Breast epithelium (tissue), 4 donors: Measurements from ENCODE around the gene TOGARAM2. TPM values are rescaled to one million over a fixed set of nuclear protein-coding genes. Genes with fewer than 3 reads are reported as not detected.
"Not testable (repeated sequence)": the region's sequence is repeated elsewhere in the genome, so short reads cannot be mapped to it uniquely, and the experiment has no call there.

Experiments used
- DNase-seq, 2 donors: peaks; one replicate each; pipeline ENCODE4 v3.0.0-alpha.2; 2019; ENCODE audit warnings: low spot score in 2 of 2
- H3K27ac ChIP-seq, 2 donors: fragments of 200-600 bp; sonication (generic) in 1 of 2; one replicate each; pipeline ENCODE4 v1.5.1; 2016 to 2019; ENCODE audit warnings: mild to moderate bottlenecking in 1 of 2
- H3K27me3 ChIP-seq, 2 donors: fragments of 200-600 bp; sonication (generic) in 1 of 2; one replicate each; pipeline versions ENCODE4 v1.5.1 to v1.6.0; 2017 to 2019; ENCODE audit warnings: control low read depth in 1 of 2, mild to moderate bottlenecking in 1 of 2
- H3K36me3 ChIP-seq: fragments of 200-600 bp; one replicate; pipeline ENCODE4 v1.5.1; 2019
- H3K4me1 ChIP-seq, 2 donors: fragments of 200-600 bp; sonication (generic); one replicate each; pipeline ENCODE4 v1.5.1; 2016 to 2019; ENCODE audit warnings: control low read depth in 1 of 2
- H3K4me3 ChIP-seq, 3 donors: fragments of 200-600 bp; sonication (generic); 1 replicate in 2 of 3; 2 replicates in 1 of 3; pipeline ENCODE4 v1.5.1; 2016 to 2019; ENCODE audit warnings: mild to moderate bottlenecking in 3 of 3, moderate library complexity in 2 of 3
- H3K9me3 ChIP-seq, 2 donors: fragments of 200-600 bp; sonication (generic) in 1 of 2; one replicate each; pipeline ENCODE4 v1.5.1; 2016 to 2019; ENCODE audit warnings: control low read depth in 1 of 2
- CTCF ChIP-seq, 3 donors: fragments of 450-650 bp; IDR thresholded peaks; one replicate each; pipeline ENCODE4 v1.5.1; 2016 to 2017; ENCODE audit warnings: antibody characterized with exemption in 3 of 3, mild to moderate bottlenecking in 3 of 3, moderate library complexity in 3 of 3
- POLR2A ChIP-seq: fragments of 450-650 bp; IDR thresholded peaks from one replicate; pipeline ENCODE4 v1.6.1; 2016; ENCODE audit warnings: antibody characterized with exemption, mild to moderate bottlenecking, moderate library complexity
- POLR2AphosphoS5 ChIP-seq, 3 donors: sonication (generic); formaldehyde crosslinking; IDR thresholded peaks; one replicate each; pipeline ENCODE4 v1.6.1; 2017; ENCODE audit warnings: antibody characterized with exemption in 3 of 3
- intact Hi-C: fragments of 100-400 bp; cut with DNase I; formaldehyde crosslinking; loops from one replicate; pipeline ENCODE4 v1.15.1; 2023; ENCODE audit warnings: low total_unique reads
- total RNA-seq, 3 donors: library from RNA; depleted of rRNA; stranded (reverse); fragments of >200 nt; gene quantifications; one replicate each; pipeline ENCODE4 v1.1.0, GENCODE V29; 2016

The TOGARAM2 gene
- total RNA-seq, 3 donors from 2014 or later: 0.15 to 2.7 (median 0.33) TPM

- TF ChIP-seq POLR2A (no peak), CTCF (IDR thresholded peaks at IDR 0.05) (no peak), POLR2AphosphoS5 (IDR thresholded peaks at IDR 0.05) (no peak)
- H3K4me1 ChIP-seq: peaks cover 0 to 9% of the 10 kb centered on the region in 2 donors
- H3K27me3 ChIP-seq: no peaks in the 10 kb centered on the region
- H3K36me3 ChIP-seq: no peaks in the 10 kb centered on the region
- intact Hi-C loops: no loop called here
- no peak for DNase-seq
- no peak overlapping the region for H3K27ac ChIP-seq
- H3K4me3 ChIP-seq: no peak overlapping the region
- peaks cover 0 to 4% of the 10 kb centered on the region in 2 donors for H3K9me3 ChIP-seq
Observed at GRCh38 chr2:28977176-28977875, 3.8 kb upstream of the TOGARAM2 start.

DNA sequence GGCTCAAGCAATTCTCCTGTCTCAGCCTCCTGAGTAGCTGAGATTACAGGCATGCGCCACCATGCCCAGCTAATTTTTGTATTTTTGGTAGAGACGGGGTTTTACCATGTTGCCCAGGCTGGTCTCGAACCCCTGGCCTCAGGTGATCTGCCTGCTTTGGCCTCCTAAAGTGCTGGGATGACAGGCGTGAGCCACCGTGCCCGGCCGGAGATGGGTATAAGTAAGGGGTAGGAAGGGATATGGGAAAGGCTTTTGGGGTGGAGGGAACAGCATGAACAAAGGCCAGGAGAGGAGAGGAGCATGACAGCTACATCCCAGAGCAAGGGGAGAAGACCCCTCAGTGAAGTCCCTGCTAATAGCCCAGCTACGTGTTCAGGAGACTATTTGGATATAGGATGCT, 3.1 kb upstream of the TOGARAM2 start:
- H3K9me3 ChIP-seq, H3K27me3 ChIP-seq, intact Hi-C loops, H3K27ac ChIP-seq, H3K36me3 ChIP-seq, H3K4me1 ChIP-seq, DNase-seq, H3K4me3 ChIP-seq: not testable (repeated sequence)

GRCh38 chr2:28978606-28979005, 2.5 kb upstream of the TOGARAM2 start:
- intact Hi-C loops: no loop called here
- H3K27me3 ChIP-seq: no peaks in the 10 kb centered on the region
- H3K9me3 ChIP-seq: peaks cover 0 to 4% of the 10 kb centered on the region in 2 donors
- no peak overlapping the region for H3K4me3 ChIP-seq
- DNase-seq: no peak
- TF ChIP-seq POLR2A: no peak
- TF ChIP-seq CTCF (IDR thresholded peaks at IDR 0.05): no peak
- TF ChIP-seq POLR2AphosphoS5 (IDR thresholded peaks at IDR 0.05): no peak
- H3K4me1 ChIP-seq: peaks cover 0 to 9% of the 10 kb centered on the region in 2 donors
- no peaks in the 10 kb centered on the region for H3K36me3 ChIP-seq
- no peak overlapping the region for H3K27ac ChIP-seq

- intact Hi-C loops: no loop called here
- Histone ChIP-seq H3K27ac (no peak overlapping the region), H3K27me3 (no peaks in the 10 kb centered on the region), H3K4me1 (peaks cover 0 to 9% of the 10 kb centered on the region in 2 donors), H3K4me3 (no peak overlapping the region), H3K9me3 (peaks cover 0 to 4% of the 10 kb centered on the region in 2 donors), H3K36me3 (no peaks in the 10 kb centered on the region)
- TF ChIP-seq POLR2A: no peak
- TF ChIP-seq POLR2AphosphoS5 (IDR thresholded peaks at IDR 0.05): no peak
- TF ChIP-seq CTCF (IDR thresholded peaks at IDR 0.05): no peak
- DNase-seq: no peak
Observed at GRCh38 chr2:28979041-28979440, 2.1 kb upstream of the TOGARAM2 start.

DNA sequence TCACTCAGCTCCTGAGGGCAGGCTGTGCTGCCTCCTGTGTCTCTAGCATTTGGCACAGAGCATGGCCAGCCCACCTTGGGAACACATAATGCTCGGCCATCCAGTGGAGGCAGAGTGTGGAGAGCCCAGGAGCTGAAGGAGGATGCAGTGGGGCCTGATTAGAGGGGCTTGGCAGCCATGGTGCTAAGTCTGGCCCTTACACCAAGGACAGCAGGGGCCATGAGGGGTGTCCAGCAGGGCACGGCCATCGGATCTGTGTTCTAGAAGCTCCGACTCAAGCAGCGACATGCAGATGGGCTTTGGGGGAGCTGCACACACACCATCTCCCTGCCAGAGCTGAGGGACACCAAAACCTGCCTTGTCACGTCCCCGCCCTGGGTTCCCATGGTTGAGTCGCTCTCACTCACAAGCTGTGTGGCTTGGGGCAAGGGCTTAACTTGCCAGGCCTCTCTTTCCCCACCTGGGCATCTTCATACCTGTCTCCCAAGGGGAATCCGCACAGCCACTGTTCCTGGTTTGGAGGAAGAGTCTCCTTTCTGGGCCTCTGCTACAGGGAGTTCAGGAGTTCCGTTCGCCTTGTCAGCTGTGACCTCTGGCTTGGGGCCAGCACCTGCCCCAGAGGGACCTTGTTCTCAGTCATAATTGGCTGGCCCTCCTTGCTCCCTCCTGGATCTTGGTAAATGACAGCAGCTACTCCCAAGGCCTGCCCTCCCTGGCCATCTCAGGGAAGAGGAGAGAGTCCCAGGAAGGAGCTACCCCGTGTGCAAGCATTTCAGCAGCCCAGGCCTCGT, 1.3 kb upstream of the TOGARAM2 start:
- Histone ChIP-seq H3K27me3 (no peaks in the 10 kb centered on the region), H3K36me3 (no peaks in the 10 kb centered on the region), H3K4me3 (no peak overlapping the region), H3K9me3 (no peaks in the 10 kb centered on the region), H3K4me1 (peaks cover 0 to 9% of the 10 kb centered on the region in 2 donors), H3K27ac (no peak overlapping the region)
- DNase-seq: no peak
- TF ChIP-seq CTCF (IDR thresholded peaks at IDR 0.05) (no peak), POLR2AphosphoS5 (IDR thresholded peaks at IDR 0.05) (no peak), POLR2A (no peak)
- intact Hi-C loops: no loop called here
